Daoy (cell line): ENCODE results near the gene CD82. TPM values are rescaled to one million over a fixed set of nuclear protein-coding genes. Genes with fewer than 3 reads are reported as not detected.
"Not testable (repeated sequence)": the region's sequence is repeated elsewhere in the genome, so short reads cannot be mapped to it uniquely, and the experiment has no call there.

ENCODE experiments used
- DNase-seq: peaks from one replicate; pipeline ENCODE4 v3.0.0-alpha.2; 2015; ENCODE audit warnings: low read depth
- total RNA-seq: library from RNA; depleted of rRNA; stranded (reverse); fragments of >200 nt; shearing (Covaris generic); gene quantifications from 2 replicates; pipeline ENCODE4 v1.2.3, GENCODE V29; 2014

Gene CD82
- total RNA-seq, 1 experiment from 2014 or later: 48.5 TPM

DNA sequence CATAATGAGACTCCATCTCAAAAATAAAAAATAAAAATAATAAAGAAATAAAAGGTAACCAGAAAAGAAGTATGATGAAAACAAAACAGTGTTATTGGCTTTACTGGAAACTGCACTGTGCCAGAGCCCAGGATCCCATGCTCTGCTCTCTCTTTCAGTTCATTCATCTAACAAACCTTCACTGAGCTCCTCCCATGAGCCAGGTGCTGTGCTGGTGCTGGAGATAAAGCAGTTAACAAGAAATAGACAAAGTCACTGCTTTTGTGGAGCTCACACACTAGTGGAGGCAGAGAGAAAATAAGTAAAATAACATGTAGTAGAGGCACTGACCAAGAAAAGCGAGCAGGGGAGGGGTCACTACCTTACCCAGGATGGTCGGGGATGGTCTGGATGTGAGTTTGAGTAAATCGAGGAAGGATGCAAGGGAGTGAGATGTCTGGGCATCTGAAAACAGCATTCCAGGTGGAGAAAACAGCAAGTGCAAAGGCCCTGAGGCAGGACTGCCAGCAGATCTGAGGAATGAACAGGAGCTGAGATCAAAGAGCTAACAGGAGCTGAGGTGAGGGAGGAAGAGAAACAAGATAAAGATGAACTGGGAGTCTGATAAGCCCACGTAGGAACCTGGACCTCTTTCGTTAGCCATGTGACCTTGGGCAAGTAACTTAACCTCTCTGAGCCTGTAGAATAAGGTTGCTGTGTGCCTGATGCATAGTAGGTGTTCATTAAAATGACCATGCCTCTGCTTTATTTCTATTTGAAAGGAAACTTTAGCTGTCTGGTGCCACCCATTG, 31.3 kb upstream of the CD82 start:
- no peak for DNase-seq

DNA sequence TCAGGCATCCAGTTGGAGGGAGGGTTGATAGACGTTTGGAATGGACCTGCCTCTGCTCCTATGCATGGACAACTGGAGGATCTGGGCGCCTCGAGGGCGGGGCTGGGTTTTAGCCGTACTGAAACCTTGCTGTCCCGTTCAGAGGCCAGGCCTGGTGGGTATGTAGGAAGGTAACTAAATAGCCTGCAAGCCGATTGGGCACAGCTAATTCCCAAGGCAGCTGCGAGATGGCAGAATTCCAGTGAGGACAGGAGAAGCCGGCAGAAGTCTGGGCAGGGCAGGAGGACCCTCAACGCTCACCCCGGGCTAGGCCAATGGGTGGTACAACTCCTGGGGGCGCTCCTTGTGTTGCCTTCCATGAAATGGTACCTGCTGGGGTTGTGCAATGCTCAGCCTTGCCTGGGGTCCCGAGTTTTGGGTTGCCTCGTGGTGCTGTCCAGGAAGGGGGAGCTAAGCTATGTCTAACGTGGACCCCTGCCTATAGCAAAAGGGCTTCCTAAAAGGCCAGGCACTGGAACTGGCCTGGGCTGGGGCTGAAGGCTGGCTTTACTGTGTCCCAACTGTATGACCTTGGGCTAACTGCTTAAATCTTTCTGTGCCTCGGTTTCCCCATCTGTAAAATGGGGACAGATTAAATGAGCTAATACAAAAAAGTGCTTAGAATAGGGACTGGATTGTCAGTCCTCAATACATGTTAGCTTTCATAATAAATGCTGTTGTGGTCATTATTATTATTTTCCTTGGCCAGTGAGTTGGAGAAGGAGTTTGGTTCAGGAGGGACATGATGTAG, 30.1 kb upstream of the CD82 start:
- DNase-seq: no peak

DNA sequence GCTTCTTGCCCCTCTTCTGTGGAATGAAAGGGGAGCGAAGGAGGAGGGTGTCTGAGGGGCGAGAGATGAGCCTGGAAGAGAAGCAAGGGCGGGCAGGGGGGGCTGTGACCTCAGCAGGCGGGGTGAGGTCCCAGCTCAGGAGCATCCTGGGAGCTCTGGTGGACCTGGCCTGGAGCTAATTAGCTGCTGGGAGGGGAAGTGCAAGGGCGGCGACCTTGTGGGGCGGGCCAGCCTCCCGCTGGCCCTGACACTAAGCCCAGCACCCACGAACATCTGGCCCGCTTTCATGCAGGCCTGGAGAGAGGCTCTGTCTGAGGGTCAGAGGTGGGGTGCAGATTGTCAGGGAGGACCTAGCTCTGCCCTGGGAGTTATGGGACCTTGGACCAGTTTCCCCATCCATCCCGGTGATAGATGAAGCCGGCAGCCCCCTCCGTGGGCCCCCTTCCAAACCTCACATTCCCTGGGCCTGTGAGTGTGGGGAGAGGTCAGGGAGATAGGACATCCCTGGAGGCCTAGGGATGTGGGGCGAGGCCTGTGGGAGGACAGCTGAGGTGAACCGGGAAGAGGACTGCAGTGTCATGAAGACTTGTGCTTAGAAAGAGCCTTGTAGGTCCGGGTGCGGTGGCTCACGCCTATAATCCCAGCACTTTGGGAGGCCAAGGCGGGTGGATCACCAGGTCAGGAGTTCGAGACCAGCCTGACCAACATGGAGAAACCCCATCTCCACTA, 28.5 kb upstream of the CD82 start:
- DNase-seq: no peak

DNA sequence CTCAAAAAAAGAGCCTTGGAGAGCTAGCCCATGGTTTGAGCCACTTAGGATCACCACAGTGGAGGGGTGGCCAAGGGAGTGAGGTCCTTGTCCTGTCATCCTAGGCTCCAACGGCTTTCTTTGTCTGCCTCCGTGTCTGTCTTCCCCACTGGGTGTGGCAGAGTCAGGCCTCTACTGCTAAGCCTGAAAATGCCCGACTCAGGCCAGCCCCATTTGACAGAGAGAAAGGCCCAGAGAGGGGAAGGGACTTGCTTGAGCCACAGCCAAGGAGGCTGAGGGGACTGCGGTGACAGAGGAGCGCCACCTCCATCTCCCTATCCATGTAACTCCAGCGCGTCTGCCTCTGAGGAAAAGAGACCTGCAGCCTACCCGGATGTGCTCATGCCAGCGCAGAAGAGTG, 27.8 kb upstream of the CD82 start:
- no peak for DNase-seq

- DNase-seq: peak; percentile 75
Measured at GRCh38 chr11:44538375-44539054, 26.9 kb upstream of the CD82 start.

DNA sequence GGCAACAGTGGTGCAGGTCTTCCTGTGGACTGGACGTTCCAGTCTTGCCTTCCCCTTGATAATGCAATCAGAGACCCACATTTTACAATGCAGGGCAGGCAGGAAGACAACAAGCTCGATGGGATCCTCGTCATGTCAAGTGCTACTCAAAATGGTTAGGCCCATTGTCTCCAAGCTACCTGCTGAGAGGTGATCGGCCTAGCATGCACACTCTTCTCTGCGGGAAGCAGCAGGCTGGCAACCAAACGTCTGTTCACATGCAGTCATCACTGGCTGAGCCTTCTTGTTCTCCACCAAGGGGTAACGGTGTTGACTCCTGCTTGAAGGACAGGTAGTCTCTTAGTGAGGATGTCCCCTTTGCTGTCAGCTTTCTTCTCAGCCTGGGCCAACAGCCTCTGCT, 25.5 kb upstream of the CD82 start:
- no peak for DNase-seq

- no peak for DNase-seq
Measured at GRCh38 chr11:44540667-44541066, 24.8 kb upstream of the CD82 start.

GRCh38 chr11:44542372-44542771, 23.1 kb upstream of the CD82 start:
- no peak for DNase-seq

DNA sequence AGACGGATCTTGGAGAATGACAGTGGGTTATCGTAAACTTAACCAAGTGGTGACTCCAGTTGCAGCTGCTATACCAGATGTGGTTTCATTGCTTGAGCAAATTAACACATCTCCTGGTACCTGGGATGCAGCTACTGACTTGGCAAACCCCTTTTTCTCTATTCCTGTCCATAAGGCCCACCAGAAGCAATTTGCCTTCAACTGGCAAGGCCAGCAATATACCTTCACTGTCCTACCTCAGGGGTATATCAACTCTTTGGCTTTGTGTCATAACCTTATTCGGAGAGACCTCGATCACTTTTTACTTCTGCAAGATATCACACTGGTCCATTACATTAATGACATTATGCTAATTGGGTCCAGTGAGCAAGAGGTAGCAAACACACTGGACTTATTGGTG, 18.5 kb upstream of the CD82 start:
- not testable (repeated sequence) for DNase-seq

DNA sequence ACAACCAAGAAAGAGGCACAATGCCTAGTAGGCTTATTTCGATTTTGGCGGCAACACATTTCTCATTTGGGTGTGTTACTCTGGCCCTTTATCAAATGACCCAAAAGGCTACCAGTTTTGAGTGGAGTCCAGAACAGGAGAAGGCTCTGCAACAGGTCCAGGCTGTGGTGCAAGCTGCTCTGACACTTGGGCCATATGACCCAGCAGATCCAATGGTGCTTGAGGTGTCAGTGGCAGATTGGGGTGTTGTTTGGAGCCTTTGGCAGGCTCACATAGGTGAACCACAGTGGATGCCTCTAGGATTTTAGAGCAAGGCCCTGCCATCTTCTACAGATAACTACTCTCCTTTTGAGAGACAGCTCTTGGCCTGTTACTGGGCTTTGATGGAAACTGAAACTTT, 17.9 kb upstream of the CD82 start:
- not testable (repeated sequence) for DNase-seq

DNA sequence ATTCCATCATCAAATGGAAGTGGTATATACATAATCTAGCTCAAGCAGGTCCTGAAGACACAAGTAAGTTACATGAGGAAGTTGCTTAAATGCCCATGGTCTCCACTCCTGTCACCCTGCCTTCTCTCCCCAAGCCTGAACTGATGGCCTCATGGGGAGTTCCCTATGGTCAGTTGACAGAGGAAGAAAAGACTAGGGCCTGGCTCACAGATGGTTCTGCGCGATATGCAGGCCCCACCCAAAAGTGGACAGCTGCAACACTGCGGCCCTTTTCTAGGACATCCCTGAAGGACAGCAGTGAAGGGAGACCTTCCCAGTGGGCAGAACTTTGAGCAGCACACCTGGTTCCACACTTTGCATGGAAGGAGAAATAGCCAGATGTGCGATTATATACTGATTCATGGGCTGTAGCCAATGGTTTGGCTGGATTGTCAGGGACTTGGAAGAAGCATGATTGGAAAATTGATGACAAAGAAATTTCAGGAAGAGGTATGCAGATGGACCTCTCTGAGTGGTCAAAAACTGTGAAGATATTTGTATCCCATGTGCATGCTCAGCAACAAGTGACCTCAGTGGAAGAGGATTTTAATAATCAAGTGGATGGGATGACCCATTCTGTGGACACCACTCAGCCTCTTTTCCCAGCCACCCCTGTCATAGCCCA, 17.3 kb upstream of the CD82 start:
- DNase-seq: no peak

DNA sequence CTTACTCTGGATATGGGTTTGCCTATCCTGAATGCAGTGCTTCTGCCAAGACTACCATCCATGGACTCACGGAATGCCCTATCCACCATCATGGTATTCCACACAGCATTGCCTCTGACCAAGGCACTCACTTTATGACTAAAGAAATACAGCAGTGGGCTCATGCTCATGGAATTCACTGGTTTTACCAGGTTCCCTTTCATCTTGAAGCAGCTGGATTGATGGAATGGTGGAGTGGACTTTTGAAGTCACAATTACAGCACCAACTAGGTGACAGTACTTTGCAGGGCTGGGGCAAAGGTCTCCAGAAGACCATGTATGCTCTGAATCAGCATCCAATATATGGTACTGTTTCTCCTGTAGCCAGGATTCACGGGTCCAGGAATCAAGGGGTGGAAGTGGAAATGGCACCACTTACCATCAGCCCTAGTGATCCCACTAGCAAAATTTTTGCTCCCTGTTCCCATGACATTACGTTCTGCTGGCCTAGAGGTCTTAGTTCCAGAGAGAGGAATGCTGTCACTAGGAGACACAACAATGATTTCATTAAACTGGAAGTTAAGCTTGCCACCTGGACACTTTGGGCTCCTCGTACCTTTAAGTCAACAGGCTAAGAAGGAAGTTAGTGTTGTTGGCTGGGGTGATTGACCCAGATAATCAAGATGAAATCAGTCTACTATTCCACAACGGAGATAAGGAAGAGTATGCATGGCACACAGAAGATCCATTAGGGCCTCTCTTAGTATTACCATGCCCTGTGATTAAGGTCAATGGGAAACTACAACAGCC, 16.3 kb upstream of the CD82 start:
- DNase-seq: not testable (repeated sequence)

GRCh38 chr11:44550123-44550522, 15.3 kb upstream of the CD82 start:
- no peak for DNase-seq

DNA sequence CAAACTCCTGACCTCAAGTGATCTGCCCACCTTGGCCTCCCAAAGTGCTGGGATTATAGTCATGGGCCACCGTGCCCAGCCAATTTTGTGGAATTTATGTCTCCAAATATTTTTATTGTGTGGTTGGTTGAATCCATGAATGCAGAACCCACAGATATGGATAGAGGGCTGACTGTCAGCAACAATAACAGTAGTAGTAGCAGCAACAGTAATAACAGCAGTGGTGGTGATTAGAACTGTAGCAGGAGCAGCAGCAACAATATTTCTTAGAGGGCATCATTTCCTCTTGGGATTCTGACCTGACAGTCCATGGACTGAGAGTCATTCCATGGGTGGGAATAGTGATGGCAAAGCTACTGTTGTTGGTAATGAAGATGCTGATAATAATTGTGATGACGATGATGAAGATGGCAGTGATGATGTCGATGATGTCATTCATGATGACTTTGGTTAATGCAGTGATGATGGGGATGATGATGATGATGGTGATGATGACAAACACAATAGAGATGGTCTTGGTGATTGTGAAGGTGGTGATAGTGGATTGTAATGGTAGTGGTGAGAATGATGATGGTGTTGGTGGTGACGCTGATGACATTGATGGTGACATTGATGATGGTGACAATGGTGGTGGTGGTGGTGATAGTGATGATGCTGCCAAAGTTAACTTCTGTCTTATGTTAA, 13.9 kb upstream of the CD82 start:
- no peak for DNase-seq

GRCh38 chr11:44555031-44555800, 10.2 kb upstream of the CD82 start:
- DNase-seq: no peak

DNA sequence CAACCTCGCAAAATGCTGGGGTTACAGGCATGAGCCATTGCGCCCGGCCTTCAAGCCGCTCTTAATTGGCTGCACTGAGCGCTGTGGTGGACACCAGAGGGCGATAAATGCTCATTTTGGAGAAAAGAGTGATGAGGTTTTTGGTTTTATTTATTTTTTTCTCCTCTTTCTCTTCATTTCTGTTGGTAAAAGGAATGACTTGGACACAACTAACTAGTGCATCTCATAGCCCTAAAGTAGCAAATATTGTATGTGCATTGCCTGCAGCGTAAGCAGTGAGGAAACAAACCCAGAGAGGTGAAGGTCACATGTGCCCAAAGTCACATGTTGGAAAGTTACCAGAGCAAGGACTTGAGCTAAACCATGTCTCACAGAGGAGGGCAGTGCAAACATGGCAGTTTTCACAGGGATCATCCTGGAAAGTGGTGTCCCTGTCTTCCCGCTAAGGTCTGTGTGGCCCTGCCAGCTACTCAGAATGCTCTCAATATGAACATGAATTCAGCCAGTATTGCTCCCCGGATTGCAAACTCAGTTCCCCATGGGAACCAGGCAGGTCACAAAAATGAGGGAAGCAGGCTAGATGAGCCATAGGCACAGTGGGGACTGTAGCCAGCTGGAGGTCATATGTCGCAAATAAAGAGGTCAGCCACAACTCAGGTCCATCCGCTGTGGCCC, 8.6 kb upstream of the CD82 start:
- DNase-seq: peak; percentile 62

DNA sequence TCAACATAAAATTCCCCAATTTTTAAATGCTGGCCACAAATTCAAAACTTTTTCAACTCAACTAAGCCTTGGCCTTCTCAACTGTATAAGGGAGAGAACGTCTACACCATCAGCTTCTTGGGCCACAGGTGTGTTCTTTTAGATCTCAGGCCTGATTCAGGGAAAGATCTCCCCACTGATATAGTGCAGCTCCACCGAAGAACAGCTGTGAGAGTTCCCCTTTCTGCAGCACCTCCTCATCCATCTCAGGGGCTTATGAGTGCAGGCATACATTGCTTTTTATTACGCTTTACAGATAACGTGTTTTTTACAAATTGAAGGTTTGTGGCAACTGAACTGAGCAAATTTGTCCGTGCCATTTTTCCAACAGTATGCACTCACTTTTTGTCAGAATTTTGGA, 8.0 kb upstream of the CD82 start:
- no peak for DNase-seq

DNA sequence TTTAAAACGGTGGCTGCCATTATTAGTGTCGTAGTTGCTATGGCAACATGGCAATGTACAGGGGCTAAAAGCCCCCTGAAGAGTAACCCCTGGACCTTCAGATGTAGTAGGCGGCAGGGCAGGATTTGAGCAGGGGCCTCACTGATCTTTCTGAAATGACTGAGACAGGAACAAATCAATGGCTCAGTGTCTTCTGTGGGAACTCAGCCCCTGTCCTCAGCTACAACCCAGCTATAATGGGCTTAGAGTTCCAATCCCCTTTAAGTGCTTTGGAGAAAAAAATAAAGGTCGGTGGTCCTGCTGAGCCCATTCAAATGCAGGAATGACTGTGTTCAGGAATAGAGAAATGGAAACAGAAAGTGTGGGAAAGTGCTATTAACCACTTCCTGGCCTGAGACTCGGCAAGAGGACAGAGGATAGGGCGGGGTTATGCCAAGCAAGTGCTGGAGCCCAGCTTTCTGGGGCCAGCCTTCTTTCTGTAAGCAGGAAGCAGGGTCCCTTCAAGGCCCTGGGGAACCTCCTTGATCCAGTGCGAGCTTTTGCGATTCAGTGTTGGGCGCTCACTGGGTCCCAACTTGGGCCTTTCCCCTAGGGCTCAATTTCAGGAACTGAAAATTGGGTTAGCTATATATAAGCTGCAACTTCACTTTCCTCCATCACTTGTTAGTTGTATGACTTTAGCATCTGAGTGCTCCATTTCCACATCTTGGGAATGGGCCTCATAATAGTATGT, 6.1 kb upstream of the CD82 start:
- DNase-seq: peak; percentile 79
